Measurements from ENCODE around the gene MMP15.

DNA sequence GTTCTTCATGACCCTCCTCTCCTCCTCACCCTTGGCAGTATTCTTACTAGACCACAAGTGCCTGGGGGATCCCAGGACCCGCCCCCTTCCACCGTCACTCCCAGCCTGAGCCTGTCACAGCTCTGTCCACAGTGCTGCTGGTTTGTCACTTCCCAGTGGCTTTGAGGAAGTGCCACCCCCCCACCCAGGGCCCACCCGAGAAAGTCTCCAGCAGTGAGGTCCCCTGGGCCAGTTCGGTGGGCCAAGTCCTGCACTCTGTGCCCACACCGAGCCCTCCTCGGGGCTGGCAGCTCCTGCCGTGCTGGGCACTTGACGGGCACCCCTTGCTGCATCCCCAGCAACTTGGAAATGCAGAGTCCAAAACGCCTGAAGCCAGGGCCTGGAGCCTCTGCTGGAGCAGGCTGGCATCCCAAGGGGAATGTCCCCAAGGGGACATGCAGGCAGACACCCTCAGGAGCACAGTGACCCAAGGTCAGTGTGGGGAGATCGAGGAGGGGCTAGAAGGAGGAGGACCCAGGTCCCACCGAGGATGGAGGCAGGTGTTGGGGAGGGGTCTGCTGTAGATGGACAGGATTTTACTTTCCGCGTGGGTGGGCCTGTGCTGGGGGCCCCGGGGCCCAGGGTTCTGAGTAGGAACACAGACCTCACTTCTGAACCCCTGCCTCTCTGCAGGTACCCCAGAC, 15.5 kb downstream of the MMP15 start:
- TF ChIP-seq, protein P1, sequence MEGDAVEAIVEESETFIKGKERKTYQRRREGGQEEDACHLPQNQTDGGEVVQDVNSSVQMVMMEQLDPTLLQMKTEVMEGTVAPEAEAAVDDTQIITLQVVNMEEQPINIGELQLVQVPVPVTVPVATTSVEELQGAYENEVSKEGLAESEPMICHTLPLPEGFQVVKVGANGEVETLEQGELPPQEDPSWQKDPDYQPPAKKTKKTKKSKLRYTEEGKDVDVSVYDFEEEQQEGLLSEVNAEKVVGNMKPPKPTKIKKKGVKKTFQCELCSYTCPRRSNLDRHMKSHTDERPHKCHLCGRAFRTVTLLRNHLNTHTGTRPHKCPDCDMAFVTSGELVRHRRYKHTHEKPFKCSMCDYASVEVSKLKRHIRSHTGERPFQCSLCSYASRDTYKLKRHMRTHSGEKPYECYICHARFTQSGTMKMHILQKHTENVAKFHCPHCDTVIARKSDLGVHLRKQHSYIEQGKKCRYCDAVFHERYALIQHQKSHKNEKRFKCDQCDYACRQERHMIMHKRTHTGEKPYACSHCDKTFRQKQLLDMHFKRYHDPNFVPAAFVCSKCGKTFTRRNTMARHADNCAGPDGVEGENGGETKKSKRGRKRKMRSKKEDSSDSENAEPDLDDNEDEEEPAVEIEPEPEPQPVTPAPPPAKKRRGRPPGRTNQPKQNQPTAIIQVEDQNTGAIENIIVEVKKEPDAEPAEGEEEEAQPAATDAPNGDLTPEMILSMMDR (IDR thresholded peaks at IDR 0.05) = no peak
- no peak for TF ChIP-seq POLR2A (IDR thresholded peaks at IDR 0.05)
- TF ChIP-seq POLR2AphosphoS5 (IDR thresholded peaks at IDR 0.05) = no peak
